Endothelial cell of umbilical vein (primary cell): Measurements from ENCODE around the gene TNFRSF1B. TPM values are rescaled to one million over a fixed set of nuclear protein-coding genes. Genes with fewer than 3 reads are reported as not detected.

Experiments used
- BruUV-seq: library from RNA; stranded (reverse); fragments of 400-500 nt; replicated peaks from 2 replicates; lab custom pipeline; 2021; lab: Mats Ljungman, UMichigan
- CTCF ChIA-PET: fragments of 300-600, 350-600 bp; sonication (Branson Sonifier 250); formaldehyde crosslinking; loops from one replicate; lab custom pipeline; 2021; ENCODE audit warnings: antibody characterized with exemption, inconsistent platforms; lab: Charles Lee
- POLR2A ChIA-PET: fragments of 300-600, 350-600 bp; sonication (Branson Sonifier 250); formaldehyde crosslinking; loops from one replicate; lab custom pipeline; 2021; ENCODE audit warnings: antibody characterized with exemption, inconsistent platforms; lab: Charles Lee
- DNase-seq: peaks from one replicate; pipeline ENCODE4 v3.0.0-alpha.2; 2011; ENCODE audit warnings: low read depth, low spot score
- FAIRE-seq: peaks from 2 replicates; lab custom pipeline; 2011; peaks lifted over from hg19 to GRCh38; lab: Jason Lieb, UNC
- H2AFZ ChIP-seq: 2 replicates; pipeline ENCODE4 v1.6.0; 2012; ENCODE audit warnings: low read depth, low read length, control low read depth, inconsistent platforms
- H3K27ac ChIP-seq: 2 replicates; pipeline ENCODE4 v1.5.1; 2011; ENCODE audit warnings: low read depth, mild to moderate bottlenecking, control low read depth, low read length, moderate library complexity; ENCODE audit not compliant: insufficient read depth
- H3K27me3 ChIP-seq, 2 experiments: 2 replicates each; pipeline versions ENCODE4 v1.6.0 to v1.6.1; 2011; ENCODE audit warnings: low read length in 2 of 2, mixed read lengths in 1 of 2; ENCODE audit not compliant: control insufficient read depth in 2 of 2, insufficient read depth in 2 of 2
- H3K36me3 ChIP-seq, 2 experiments: 2 replicates in 1 of 2; 3 replicates in 1 of 2; pipeline ENCODE4 v1.5.1; 2011; ENCODE audit warnings: low read length in 2 of 2, mild to moderate bottlenecking in 1 of 2, moderate library complexity in 1 of 2; ENCODE audit not compliant: control insufficient read depth in 2 of 2, insufficient read depth in 2 of 2; ENCODE audit errors: extremely low read depth in 1 of 2
- H3K4me1 ChIP-seq: 3 replicates; pipeline ENCODE4 v1.5.1; 2011; ENCODE audit warnings: mild to moderate bottlenecking, low read length; ENCODE audit not compliant: control insufficient read depth, insufficient read depth; ENCODE audit errors: extremely low read depth
- H3K4me2 ChIP-seq: 2 replicates; pipeline ENCODE4 v1.6.1; 2011; ENCODE audit warnings: low read length, control low read depth, mixed read lengths; ENCODE audit not compliant: insufficient read depth
- H3K4me3 ChIP-seq, 3 experiments: fragments of 200-600 bp in 1 of 3; sonication (generic), shearing (Covaris generic) in 1 of 3; replicated peaks in 1 of 3; 2 replicates each; pipeline ENCODE4 v1.5.1; 2011 to 2016; ENCODE audit warnings: control low read depth in 3 of 3, low read length in 3 of 3, mild to moderate bottlenecking in 2 of 3, inconsistent platforms in 1 of 3, low read depth in 1 of 3, moderate library complexity in 1 of 3; ENCODE audit not compliant: insufficient read depth in 1 of 3
- H3K79me2 ChIP-seq: 2 replicates; pipeline ENCODE4 v1.6.0; 2012; ENCODE audit warnings: low read length, inconsistent platforms; ENCODE audit not compliant: control insufficient read depth, insufficient read depth
- H3K9ac ChIP-seq: replicated peaks from 2 replicates; pipeline ENCODE3; 2011; ENCODE audit warnings: low read length, control low read depth; ENCODE audit not compliant: insufficient read depth; ENCODE audit errors: extremely low read depth
- H3K9me1 ChIP-seq: replicated peaks from 3 replicates; pipeline ENCODE4 v1.6.0; 2011; ENCODE audit warnings: mild to moderate bottlenecking, low read length; ENCODE audit not compliant: control insufficient read depth, insufficient read depth; ENCODE audit errors: extremely low read depth
- H3K9me3 ChIP-seq: replicated peaks from 2 replicates; pipeline ENCODE4 v1.5.1; 2012; ENCODE audit warnings: low read length, inconsistent platforms; ENCODE audit not compliant: control insufficient read depth, insufficient read depth
- H4K20me1 ChIP-seq: replicated peaks from 2 replicates; pipeline ENCODE3; 2011; ENCODE audit warnings: mild to moderate bottlenecking, low read length; ENCODE audit not compliant: control insufficient read depth, insufficient read depth; ENCODE audit errors: extremely low read depth
- EZH2 ChIP-seq: IDR thresholded peaks from 2 replicates; pipeline ENCODE4 v1.6.1; 2012; ENCODE audit warnings: borderline replicate concordance, low read depth, mild to moderate bottlenecking, moderate library complexity, low read length, inconsistent platforms; ENCODE audit not compliant: severe bottlenecking
- FOS ChIP-seq: IDR thresholded peaks from 2 replicates; pipeline ENCODE4 v1.6.1; 2011; ENCODE audit warnings: mild to moderate bottlenecking, low read length, moderate library complexity, borderline replicate concordance; ENCODE audit not compliant: insufficient read depth
- GATA2 ChIP-seq: IDR thresholded peaks from 2 replicates; pipeline ENCODE4 v1.7.0; 2011; ENCODE audit warnings: low read depth, mild to moderate bottlenecking, moderate library complexity, mixed read lengths, low read length; ENCODE audit not compliant: insufficient read length, insufficient read depth
- JUN ChIP-seq: IDR thresholded peaks from 2 replicates; pipeline ENCODE4 v1.6.1; 2011; ENCODE audit warnings: borderline replicate concordance, low read depth; ENCODE audit not compliant: insufficient read length, insufficient read depth
- MYC ChIP-seq: IDR thresholded peaks from one replicate; pipeline ENCODE4 v1.6.1; 2011; ENCODE audit warnings: mild to moderate bottlenecking, low read depth, low read length
- POLR2A ChIP-seq: IDR thresholded peaks from 2 replicates; pipeline ENCODE4 v1.6.1; 2012; ENCODE audit warnings: low read depth, mild to moderate bottlenecking, control low read depth, low read length
- POLR2AphosphoS5 ChIP-seq: IDR thresholded peaks from 2 replicates; pipeline ENCODE4 v1.6.1; 2012; ENCODE audit warnings: low read depth, mild to moderate bottlenecking, control low read depth, low read length, moderate library complexity; ENCODE audit not compliant: insufficient read depth
- dilution Hi-C: fragments of 300-500 bp; cut with MboI; formaldehyde crosslinking; loops from one replicate; pipeline ENCODE4 v1.15.0; 2019; ENCODE audit warnings: low sequenced_read_pairs; ENCODE audit not compliant: extremely low pct_ligation_motif_present
- intact Hi-C: fragments of 100-400 bp; cut with micrococcal nuclease; formaldehyde crosslinking; loops from one replicate; pipeline ENCODE4 v1.10.0; 2022
- polyA plus RNA-seq, 4 experiments: library from polyadenylated mRNA; depleted of rRNA in 3 of 4; stranded (reverse) in 3 of 4; unstranded in 1 of 4; fragments of >200 nt; gene quantifications; 2 replicates each; pipeline versions ENCODE4 v1.2.1 to v1.2.3, GENCODE V29; 2011 to 2012; ENCODE audit warnings: missing spikeins in 1 of 4
- total RNA-seq: library from RNA; stranded (reverse); gene quantifications from 2 replicates; pipeline ENCODE4 v1.2.3, GENCODE V29; 2021
- TF ChIP-seq, protein P1 (sequence below), 2 donors: IDR thresholded peaks; 1 replicate in 1 of 2; 2 replicates in 1 of 2; pipeline ENCODE4 v1.5.1; 2011; ENCODE audit warnings: low read length in 2 of 2, mild to moderate bottlenecking in 2 of 2, moderate library complexity in 2 of 2, control low read depth in 1 of 2, inconsistent platforms in 1 of 2, low read depth in 1 of 2; ENCODE audit not compliant: insufficient read depth in 1 of 2; ENCODE audit errors: extremely low read depth in 1 of 2
- TF ChIP-seq, protein P2 (sequence below): IDR thresholded peaks from 2 replicates; pipeline ENCODE4 v1.6.1; 2011; ENCODE audit not compliant: insufficient read depth, insufficient read length

The TNFRSF1B gene
- total and polyA plus RNA-seq, 2 donors (not counting 3 experiments of a cell fraction or from before 2014, with no cell fraction given) = 53.6 to 65.9 TPM

DNA sequence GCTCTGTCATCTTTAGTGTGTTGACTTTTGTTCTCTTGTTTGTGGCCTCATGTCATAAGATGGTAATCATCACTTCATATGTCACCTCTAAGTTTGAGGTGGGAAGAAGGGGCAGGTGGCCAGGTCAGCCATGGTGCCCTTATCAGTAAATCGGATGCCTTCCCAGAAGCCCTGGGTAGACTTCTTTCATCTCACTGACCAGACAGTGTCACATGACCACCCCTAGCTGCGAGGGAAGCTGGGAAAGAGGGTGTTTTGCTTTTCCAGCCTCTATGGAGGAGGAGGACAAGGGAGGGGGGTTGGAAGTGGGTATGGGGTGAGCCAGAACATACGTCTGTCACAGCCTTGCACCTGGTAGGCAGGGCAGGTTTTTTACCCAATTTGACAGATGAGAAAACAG lies 28.6 kb downstream of the TNFRSF1B start:
- dilution Hi-C loops = no loop called here
- CTCF ChIA-PET = interaction anchor here (17.5 kb wide), 1 partner anchor 73 kb away, joined by 537 read pairs; no protein-coding TSS in a partner anchor
- intact Hi-C loops = no loop called here

More for the DNA sequence above, 28.6 kb downstream of the TNFRSF1B start:
- DNase-seq (no peak), FAIRE-seq (no peak)
- Histone ChIP-seq H3K4me1 (no peaks in the 10 kb centered on the region), H3K79me2 (no peaks in the 10 kb centered on the region), H3K36me3 (peaks cover 4 to 54% of the 10 kb centered on the region in 2 experiments), H3K4me3 (no peak overlapping the region), H3K27me3 (no peaks in the 10 kb centered on the region), H3K27ac (no peak overlapping the region), H2AFZ (no peak overlapping the region), H3K9me3 (no peaks in the 10 kb centered on the region), H4K20me1 (no peaks in the 10 kb centered on the region), H3K9me1 (no peaks in the 10 kb centered on the region), H3K4me2 (no peak overlapping the region), H3K9ac (no peak overlapping the region)
- TF ChIP-seq MYC (no peak), GATA2 (no peak), JUN (no peak), FOS (no peak), POLR2A (no peak), EZH2 (no peak), POLR2AphosphoS5 (no peak)
- TF ChIP-seq, protein P1, sequence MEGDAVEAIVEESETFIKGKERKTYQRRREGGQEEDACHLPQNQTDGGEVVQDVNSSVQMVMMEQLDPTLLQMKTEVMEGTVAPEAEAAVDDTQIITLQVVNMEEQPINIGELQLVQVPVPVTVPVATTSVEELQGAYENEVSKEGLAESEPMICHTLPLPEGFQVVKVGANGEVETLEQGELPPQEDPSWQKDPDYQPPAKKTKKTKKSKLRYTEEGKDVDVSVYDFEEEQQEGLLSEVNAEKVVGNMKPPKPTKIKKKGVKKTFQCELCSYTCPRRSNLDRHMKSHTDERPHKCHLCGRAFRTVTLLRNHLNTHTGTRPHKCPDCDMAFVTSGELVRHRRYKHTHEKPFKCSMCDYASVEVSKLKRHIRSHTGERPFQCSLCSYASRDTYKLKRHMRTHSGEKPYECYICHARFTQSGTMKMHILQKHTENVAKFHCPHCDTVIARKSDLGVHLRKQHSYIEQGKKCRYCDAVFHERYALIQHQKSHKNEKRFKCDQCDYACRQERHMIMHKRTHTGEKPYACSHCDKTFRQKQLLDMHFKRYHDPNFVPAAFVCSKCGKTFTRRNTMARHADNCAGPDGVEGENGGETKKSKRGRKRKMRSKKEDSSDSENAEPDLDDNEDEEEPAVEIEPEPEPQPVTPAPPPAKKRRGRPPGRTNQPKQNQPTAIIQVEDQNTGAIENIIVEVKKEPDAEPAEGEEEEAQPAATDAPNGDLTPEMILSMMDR (IDR thresholded peaks at IDR 0.05; ENCODE audit: extremely low read depth in 1 of 2, insufficient read depth in 1 of 2, low read depth in 1 of 2, low read length in 2 of 2) = no peak
- TF ChIP-seq, protein P2, sequence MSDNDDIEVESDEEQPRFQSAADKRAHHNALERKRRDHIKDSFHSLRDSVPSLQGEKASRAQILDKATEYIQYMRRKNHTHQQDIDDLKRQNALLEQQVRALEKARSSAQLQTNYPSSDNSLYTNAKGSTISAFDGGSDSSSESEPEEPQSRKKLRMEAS = no peak
- no TSS peak for BruUV-seq
- POLR2A ChIA-PET = no interaction called here
